Measurements from ENCODE around the gene RASSF7.

RASSF7 gene

DNA sequence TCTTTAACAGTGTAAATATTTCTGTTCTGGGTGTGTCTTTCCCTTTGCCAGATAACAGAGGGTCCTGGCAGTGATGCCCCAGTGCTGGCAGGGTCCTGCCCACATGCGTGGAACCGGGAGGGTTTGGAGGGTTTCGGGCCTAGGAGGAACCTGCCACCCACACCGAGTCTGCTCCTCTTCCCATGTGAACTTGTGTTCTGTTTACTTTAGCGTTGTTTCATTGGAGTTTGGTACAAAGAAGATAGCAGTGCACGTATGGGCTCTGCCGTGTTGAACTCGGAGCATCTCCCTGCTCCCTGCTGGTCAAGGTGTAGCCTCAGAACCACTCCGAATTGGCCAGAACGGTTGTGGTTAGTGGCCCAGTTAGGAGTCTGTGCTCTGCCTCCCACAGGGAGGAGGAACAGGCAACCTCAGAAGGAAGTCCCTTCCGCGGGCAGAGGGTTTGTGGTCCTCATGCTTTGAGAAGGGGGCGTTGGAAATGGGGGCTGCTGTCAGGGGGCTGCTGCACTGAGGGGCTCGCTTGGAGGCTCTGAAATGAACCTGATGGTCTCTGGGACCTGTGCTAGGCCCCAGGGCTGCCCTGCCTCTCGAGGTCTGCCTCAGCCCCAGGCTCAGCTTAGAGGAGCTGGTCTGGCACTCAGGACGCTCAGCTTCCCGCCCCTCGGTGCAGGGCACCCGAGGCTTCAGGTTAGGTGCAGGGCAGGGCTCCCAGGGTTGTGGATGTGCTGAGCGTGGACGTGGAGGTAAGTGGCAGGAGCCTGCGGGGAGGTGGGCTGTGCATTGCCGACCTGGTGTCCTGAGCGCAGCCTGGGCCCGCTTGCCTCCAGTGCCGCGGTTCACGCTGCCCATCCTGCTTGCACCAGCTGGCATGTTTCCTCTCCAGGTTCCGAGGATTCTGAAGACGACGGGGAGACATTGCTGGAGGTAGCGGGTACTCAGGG, 25.9 kb downstream of the RASSF7 start:
- DNase-seq, result no peak

DNA sequence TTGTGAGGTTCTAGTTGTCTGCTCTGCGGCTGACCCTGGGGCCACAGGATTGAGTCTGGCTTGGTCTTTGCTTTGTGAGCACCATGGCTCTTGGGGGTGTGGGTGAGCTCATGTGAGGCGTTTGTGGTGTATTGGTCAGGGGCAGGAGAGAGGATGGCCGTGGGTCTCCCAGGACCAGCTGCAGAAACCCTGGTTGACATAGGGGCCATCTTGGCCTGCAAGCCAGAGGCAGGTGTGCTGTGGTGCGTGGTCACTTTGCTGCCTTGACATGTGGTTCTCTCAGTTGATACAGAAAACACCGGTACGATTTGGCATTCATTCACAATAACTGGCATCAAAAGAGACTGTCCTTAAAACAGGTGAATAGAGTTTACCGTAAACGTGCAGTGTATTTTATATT, 26.8 kb downstream of the RASSF7 start:
- no peak for DNase-seq

DNA sequence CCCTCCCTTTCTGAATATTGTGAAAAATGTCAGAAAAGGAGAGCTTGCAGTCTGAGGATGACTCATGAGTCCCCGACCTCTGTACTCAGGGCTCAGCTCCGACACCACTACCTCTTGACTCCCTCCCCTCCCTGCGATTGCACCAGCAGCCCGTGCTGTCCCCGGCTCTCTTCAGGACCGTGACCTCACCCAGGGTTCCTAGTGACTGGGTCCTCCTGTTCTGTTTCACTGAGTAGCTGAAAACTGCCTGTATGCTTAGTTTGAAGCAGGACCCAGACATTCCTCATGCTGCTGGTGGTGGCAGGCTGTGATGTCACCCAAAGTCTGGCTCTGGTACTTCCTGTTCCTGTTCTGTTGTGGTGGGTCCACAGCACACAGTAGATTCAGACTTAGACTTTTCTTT, 27.2 kb downstream of the RASSF7 start:
- peak in 2 of 14 donors; percentile 29 to 40 for DNase-seq

DNA sequence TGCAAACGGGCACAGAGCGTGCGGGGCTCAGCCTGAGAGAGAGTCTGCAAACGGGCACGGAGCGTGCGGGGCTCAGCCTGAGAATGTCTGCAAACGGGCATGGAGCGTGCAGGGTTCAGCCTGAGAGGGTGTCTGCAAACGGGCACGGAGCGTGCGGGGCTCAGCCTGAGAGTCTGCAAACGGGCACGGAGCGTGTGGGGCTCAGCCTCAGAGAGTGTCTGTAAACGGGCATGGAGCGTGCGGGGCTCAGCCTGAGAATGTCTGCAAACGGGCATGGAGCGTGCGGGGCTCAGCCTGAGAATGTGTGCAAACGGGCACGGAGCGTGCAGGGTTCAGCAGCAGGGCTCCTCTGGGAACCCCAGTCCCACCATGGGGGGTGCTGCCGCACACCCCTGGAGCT, 29.0 kb downstream of the RASSF7 start:
- DNase-seq, result no peak

DNA sequence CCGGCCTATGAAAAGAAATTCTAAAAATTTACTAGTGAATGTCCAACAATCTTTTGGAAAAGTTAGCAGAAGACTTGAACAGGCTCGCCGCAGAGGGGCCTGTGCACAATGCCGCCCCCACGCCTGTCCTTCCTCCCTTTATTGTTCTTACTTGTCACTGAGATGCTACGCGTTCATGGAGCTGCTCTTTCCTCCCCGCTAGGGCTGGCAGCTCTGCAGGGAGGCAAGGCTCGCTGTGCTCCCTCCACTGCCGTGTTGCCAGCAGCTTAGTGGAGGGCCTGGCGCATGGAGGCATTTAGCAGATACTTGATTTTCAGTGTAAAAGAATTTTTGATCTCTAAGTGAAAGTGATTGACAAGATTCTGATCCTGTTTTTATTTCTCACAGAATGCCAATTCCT, 30.2 kb downstream of the RASSF7 start:
- DNase-seq, result peak in 1 of 14 donors; percentile 37

DNA sequence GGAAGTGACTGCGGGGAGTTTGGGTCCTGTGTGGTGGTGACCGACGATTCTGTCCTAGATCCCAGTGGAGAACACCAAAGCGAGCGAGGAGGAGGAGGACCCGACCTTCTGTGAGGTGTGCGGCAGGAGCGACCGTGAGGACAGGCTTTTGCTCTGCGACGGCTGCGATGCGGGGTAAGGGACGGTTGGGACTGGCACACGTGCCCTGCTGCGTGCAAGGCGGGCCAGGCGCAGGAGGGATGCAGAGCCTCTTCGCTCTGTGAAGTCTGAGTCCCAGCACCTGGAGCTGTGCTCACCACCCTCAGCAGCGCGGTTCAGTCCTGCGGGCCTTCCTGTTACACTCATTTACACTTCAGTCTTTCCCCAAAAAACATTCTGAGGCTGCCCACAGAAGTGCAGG, 31.7 kb downstream of the RASSF7 start:
- no peak for DNase-seq

DNA sequence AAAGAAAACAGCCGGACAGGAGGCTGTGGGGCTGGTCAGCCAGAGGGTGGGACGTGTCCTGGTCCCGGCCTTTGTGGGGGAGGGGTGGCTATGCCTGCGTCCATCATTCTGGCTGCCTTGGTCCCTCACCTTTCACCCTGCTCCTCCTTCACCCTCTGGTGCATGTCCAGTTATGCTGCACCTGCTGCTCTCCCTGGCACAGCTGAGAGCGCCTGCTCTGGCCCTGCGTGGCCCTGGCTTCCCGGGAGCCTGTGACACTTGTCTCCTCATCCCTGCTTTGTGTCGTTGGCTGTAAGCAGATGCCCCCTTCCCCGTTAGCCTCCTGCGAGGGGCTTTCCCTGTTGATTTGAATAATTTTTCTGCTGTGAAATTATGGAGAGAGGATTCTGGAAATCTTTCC, 32.1 kb downstream of the RASSF7 start:
- DNase-seq, result no peak

DNA sequence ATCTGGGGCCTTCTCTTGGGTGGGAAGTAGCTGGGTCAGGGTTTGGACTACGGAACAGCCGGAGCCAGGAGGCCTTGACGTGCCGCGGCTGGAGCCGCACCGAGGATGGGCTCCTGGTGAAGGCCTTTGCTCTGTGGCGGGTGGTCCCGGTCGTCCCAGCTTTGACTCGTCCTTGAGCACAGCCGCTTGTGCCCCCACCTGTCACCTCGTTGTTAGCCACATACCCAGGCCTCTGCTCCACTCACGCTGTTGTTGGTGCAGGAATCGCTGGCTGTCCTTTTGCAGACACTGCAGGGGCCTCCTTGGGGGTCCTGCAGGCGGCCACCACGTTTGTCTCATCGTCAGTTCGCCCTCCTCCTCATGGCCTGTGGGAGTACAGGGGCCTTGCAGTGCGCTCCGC, 32.6 kb downstream of the RASSF7 start:
- no peak for DNase-seq

DNA sequence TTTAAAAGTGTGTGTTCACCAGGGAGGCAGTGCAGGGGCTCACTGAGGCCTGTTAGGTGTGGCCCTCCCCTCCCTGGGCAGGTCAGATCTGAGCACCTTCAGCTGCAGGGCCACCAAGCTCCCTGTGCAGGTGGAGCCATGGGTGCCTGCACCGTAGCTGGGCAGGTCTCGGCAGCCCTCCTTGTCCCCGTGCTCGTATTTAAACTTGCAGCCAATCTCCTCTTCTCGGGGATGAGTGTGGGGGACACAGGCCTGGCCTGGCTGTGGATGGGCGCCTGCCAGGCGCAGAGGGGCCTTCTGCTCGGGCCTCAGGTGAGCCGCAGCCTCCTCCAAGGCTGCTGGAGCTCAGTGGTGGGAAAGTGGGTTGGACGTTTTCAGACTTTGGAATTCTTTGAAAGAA, 34.6 kb downstream of the RASSF7 start:
- no peak for DNase-seq

DNA sequence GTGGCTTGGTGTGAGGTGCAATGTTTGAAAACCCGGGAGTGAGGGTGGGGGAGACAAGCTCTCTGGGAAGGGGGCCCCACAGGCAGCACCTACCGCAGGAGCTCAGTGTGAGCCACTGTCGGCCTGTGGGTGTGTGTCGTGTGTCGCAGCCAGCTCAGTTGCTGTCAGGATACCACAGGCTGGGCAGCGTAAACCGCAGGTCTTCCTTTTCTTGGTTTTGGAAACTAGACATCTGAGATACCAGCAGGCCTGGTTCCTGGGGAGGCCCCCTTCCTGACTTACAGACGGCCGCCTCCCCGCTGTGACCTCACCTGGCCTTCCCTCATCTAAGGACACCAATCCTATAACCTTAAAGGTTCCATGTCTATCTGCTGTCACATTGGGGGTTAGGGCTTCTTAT, 35.6 kb downstream of the RASSF7 start:
- no peak for DNase-seq

DNA sequence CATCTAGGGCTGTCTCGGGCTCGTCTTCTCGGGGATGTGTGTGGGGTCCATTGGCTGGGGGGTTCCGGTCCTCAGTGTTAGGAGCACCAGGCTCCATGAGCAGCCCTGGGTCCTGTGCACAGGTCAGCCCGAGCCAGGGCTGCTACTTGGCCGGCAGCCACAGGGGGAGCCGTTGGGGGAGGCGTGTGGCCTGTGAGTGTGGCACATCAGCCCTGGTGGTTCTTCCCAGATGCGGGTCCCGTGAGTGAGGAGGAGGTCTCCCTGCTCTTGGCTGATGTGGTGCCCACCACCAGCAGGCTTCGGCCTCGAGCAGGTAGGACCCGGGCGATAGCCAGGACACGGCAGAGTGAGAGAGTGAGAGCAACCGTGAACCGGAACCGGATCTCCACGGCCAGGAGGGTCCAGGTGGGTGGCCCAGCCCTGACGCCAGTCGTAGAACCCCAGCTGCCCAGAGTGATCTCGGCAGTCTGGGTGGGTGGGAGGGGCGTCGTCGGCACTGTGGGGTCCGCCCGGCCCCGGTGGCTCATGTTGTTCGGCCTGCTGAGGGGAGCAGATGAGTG, 36.5 kb downstream of the RASSF7 start:
- no peak for DNase-seq

DNA sequence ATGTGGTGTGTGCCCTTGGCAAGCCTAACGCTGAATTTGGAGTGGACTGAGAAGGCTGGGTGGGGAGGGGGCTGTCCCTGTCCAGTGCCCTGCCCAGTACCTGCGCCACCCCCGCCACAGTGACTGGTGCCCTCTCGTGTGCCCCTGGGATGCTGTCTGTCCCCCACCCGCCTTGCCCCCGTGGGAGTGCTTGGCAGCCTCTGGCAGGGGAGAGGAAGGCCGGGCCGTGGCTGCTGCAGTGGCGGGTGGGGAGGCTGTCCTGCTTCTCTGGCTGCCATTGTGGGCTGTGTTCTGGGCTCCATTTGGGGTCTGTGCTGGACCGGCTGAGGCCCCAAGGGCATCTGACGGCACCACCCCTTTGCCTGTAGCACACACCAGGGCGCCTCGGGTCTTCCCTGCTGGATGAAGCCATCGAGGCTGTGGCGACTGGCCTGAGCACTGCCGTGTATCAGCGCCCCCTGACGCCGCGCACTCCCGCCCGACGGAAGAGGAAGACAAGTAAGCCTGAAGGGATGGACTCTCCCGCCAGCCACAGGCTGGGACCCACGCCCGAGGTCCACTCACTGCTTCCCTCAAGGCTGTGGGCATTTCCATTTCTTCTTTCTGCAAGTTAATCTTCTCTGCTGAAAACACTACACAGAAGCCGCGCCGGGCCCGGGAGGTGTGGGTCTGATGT, 37.4 kb downstream of the RASSF7 start:
- no peak for DNase-seq

DNA sequence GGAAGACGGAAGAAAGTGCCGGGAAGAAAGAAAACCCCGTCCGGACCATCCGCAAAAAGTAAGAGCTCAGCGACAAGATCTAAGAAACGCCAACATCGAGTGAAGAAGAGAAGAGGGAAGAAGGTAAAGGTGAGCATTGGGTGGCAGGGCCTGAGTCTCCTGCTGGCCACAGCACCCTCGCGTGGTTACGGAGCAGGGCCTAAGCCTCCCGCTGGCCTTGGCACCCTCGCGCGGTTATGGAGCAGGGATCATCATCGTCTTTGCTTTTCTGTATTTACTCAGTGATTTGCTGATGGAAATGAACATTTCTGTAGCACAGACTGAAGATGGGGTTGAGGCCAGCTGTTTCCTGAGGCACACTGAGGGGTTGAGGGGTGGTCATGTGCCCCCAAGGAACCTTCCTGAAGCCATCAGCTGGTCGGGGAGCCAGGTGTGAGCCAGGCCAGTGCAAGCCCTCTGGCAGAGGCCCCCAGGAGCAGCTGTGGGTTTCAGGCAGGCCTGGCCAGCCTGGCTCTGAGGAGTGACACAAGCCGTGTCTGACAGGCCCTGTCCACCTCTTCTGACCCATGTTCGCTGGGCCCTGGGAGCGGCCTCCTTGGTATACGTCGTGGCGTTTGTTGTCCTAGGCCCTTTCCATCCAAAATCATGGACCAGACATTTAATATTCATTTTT, 40.9 kb downstream of the RASSF7 start:
- DNase-seq, result no peak

DNA sequence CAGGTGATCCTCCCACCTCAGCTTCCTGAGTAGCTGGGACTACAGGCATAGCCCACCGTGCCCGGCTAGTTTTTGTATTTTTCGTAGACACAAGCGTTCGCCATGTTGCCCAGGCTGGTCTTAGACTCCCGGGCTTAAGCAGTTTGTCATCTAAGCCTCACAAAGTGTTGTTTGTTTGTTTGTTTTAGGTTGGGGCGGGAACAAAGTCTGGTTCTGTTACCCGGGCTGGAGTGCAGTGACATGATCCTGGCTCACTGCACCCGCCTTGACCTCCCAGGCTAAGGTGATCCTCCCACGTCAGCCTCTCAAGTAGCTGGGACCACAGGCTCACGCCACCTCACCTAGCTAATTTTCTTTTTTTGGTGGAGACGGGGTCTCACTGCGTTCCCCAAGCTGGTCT, 42.4 kb downstream of the RASSF7 start:
- no peak for DNase-seq

DNA sequence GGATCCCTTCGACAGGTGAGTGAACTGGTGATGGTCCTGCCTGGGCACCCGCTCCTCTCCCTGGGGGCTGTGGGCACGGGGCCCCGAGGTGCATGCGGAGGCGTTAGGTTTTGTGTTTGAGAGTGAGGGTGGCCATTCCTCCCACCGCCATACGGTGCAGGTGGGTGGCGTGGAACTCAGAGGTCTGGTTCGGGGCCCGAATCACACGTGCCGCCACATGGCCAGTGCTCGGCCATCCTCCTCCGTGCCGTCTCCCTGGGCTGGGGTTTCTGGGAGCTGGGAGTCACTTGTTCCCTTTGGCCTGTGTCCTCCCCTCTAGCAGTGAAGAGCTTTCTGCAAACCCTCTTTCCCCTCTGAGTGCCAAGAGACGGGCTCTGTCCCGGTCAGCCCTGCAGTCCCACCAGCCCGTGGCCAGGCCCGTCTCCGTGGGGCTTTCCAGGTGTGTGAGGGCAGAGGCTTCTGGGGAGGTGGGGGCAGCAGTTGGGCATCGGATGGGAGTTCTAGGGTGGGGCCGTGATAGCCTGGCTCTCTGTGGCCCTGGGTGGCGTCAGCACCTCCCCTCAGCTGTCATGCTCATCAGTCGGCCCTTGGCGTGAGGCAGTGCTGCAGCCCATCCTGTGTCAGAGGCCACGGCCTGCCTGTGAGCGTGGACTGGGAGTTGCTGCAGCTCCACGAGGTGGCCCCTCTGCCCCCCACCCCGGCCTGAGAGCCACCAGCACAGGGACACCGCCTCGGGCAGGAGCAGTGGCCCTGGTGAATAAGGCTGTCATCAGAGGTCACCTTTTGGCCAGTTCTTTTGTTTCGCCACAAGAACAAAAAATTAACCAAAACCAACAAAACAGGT, 44.7 kb downstream of the RASSF7 start:
- DNase-seq, result no peak

DNA sequence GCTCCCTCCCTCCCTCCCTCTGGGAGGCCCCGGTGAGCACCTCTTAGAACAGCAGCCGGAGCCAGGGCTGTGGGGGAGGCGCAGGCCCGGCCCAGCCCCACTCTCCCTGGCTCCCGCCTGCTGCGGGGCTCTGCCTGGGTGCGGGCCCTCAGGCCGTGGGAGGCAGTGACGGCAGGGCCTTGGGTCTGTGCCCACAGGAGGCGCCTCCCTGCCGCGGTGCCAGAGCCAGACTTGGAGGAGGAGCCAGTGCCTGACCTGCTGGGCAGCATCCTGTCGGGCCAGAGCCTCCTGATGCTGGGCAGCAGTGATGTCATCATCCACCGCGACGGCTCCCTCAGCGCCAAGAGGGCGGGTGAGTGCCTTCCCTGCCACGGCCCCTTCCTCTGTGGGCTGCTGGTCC, 45.5 kb downstream of the RASSF7 start:
- DNase-seq, result peak in 8 of 14 donors; percentile 8 to 90 (median 31)

DNA sequence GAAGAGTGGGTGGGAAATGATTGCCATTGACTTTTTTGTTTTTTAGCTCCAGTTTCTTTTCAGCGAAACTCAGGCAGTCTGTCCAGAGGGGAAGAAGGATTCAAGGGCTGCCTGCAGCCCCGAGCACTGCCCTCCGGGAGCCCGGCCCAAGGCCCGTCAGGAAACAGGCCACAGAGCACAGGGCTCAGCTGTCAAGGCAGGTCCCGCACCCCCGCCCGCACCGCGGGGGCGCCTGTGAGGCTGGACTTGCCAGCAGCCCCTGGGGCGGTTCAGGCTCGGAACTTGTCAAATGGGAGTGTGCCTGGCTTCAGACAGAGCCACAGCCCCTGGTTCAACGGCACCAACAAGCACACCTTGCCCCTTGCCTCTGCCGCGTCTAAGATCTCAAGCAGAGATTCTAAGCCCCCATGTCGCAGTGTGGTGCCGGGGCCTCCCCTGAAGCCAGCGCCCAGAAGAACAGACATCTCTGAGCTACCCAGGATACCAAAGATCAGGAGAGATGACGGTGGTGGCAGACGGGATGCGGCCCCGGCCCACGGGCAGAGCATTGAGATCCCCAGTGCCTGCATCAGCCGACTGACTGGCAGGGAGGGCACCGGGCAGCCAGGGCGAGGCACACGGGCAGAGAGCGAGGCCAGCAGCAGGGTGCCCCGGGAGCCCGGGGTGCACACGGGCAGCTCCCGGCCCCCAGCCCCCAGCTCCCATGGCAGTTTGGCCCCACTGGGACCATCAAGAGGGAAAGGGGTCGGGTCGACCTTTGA, 46.4 kb downstream of the RASSF7 start:
- DNase-seq, result no peak

DNA sequence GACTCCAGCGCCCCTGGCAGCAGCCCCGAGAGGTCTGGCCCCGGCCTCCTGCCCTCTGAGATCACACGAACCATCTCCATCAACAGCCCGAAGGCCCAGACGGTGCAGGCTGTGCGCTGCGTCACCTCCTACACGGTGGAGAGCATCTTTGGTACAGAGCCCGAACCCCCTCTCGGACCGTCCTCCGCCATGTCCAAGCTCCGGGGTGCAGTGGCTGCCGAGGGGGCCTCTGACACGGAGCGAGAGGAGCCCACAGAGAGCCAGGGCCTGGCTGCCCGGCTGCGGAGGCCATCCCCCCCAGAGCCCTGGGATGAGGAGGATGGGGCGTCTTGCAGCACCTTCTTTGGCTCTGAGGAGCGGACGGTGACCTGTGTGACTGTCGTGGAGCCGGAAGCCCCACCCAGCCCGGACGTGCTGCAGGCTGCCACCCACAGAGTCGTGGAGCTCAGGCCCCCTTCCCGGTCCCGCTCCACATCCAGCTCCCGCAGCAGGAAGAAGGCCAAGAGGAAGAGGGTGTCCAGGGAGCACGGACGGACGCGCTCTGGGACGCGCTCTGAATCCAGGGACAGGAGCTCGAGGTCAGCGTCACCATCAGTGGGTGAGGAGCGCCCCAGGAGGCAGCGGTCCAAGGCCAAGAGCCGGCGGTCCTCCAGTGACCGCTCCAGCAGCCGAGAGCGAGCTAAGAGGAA, 47.3 kb downstream of the RASSF7 start:
- no peak for DNase-seq

DNA sequence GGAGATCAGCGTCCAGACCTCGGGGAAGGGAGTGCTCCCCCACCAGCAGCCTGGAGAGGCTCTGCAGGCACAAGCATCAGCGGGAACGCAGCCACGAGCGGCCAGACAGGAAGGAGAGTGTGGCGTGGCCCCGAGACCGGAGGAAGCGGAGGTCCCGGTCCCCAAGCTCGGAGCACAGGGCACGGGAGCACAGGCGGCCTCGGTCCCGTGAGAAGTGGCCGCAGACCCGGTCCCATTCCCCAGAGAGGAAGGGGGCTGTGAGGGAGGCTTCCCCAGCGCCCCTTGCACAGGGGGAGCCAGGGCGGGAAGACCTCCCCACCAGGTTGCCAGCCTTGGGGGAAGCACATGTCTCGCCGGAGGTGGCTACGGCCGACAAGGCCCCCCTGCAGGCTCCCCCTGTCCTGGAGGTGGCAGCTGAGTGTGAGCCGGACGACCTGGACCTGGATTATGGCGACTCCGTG, 48.1 kb downstream of the RASSF7 start:
- no peak for DNase-seq

DNA sequence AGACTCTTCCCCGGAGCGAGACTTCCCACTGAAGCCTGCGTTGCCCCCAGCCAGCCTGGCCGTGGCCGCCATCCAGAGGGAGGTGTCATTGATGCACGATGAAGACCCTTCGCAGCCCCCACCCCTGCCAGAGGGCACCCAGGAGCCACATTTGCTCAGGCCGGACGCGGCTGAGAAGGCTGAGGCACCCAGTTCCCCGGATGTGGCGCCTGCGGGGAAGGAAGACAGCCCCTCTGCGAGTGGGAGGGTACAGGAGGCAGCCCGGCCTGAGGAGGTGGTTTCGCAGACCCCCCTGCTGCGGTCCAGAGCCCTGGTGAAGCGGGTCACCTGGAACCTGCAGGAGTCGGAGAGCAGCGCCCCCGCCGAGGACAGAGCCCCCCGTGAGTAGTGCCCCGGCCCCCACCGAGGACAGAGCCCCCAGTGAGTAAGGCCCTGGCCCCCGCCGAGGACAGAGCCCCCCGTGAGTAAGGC, 48.6 kb downstream of the RASSF7 start:
- no peak for DNase-seq
